Stomach (tissue), 9 donors: ENCODE data around the gene NCOA1. TPM values are rescaled to one million over a fixed set of nuclear protein-coding genes. Genes with fewer than 3 reads are reported as not detected.
"Not testable (repeated sequence)": the region's sequence is repeated elsewhere in the genome, so short reads cannot be mapped to it uniquely, and the experiment has no call there.

Experiments used
- DNase-seq, 2 donors: peaks; one replicate each; pipeline versions ENCODE4 v3.0.0 to v3.0.0-alpha.2; 2013 to 2019
- H3K27ac ChIP-seq, 5 donors: fragments of 200-600 bp in 4 of 5; sonication (generic) in 4 of 5; one replicate each; pipeline ENCODE4 v1.5.1; 2013 to 2019; ENCODE audit warnings: mild to moderate bottlenecking in 1 of 5, moderate library complexity in 1 of 5
- H3K27me3 ChIP-seq, 3 donors: fragments of 200-600 bp; sonication (generic); one replicate each; pipeline ENCODE4 v1.5.1; 2017 to 2019; ENCODE audit warnings: mixed run types in 1 of 3
- H3K36me3 ChIP-seq, 4 donors: fragments of 200-600 bp; sonication (generic); 1 replicate in 3 of 4; 2 replicates in 1 of 4; pipeline ENCODE4 v1.5.1; 2016 to 2019
- H3K4me1 ChIP-seq, 4 donors: fragments of 200-600 bp; sonication (generic); one replicate each; pipeline ENCODE4 v1.5.1; 2016 to 2019
- H3K4me3 ChIP-seq, 4 donors: fragments of 200-600 bp; sonication (generic) in 3 of 4; one replicate each; pipeline ENCODE4 v1.5.1; 2016 to 2019; ENCODE audit warnings: mild to moderate bottlenecking in 1 of 4
- H3K9me3 ChIP-seq, 4 donors: fragments of 200-600 bp; sonication (generic); one replicate each; pipeline ENCODE4 v1.5.1; 2016 to 2019
- EP300 ChIP-seq: sonication (generic); formaldehyde crosslinking; IDR thresholded peaks from one replicate; pipeline ENCODE4 v1.6.1; 2017; ENCODE audit warnings: antibody characterized with exemption
- POLR2A ChIP-seq, 4 donors: fragments of 450-650 bp; IDR thresholded peaks; one replicate each; pipeline ENCODE4 v1.6.1; 2016; ENCODE audit warnings: antibody characterized with exemption in 4 of 4, control low read depth in 2 of 4, mild to moderate bottlenecking in 1 of 4, moderate library complexity in 1 of 4
- POLR2AphosphoS5 ChIP-seq, 3 donors: sonication (generic); formaldehyde crosslinking; IDR thresholded peaks; one replicate each; pipeline ENCODE4 v1.6.1; 2016; ENCODE audit warnings: antibody characterized with exemption in 3 of 3
- WGBS, 5 donors: extraction: QIAGEN DNeasy Blood & Tissue Kit in 3 of 5; methylation state at CpG; one replicate each; pipeline versions ENCODE4 v1.1.5 to v1.1.7; 2013 to 2018; 5-methylcytosine and 5-hydroxymethylcytosine counted together
- intact Hi-C: fragments of 100-400 bp; cut with DNase I; formaldehyde crosslinking; loops from one replicate; pipeline ENCODE4 v1.15.1; 2023; ENCODE audit warnings: low total_unique reads
- polyA plus RNA-seq, 3 donors: library from polyadenylated mRNA; stranded (reverse); fragments of 200-250 nt; gene quantifications; one replicate each; pipeline ENCODE4 v1.2.3, GENCODE V29; 2013
- total RNA-seq, 5 donors: library from RNA; depleted of rRNA; stranded (reverse); fragments of >200 nt; gene quantifications; one replicate each; pipeline versions ENCODE4 v1.1.0 to v1.2.3, GENCODE V29; 2014 to 2016
- TF ChIP-seq, protein P1 (sequence below), 7 experiments: fragments of 450-650 bp in 4 of 7; fragments of 200-600 bp in 3 of 7; sonication (generic) in 3 of 7; IDR thresholded peaks; one replicate each; pipeline ENCODE4 v1.5.1; 2016 to 2019; ENCODE audit warnings: antibody characterized with exemption in 7 of 7, control low read depth in 2 of 7, mild to moderate bottlenecking in 1 of 7
- donor health status: healthy with polysubstance abuse.
- donor health status: Bipolar disorder and iron deficiency.
- donor health status: healthy.

Gene NCOA1
- total and polyA plus RNA-seq, 8 donors = 7.3 to 223 (median 34.8) TPM

DNA sequence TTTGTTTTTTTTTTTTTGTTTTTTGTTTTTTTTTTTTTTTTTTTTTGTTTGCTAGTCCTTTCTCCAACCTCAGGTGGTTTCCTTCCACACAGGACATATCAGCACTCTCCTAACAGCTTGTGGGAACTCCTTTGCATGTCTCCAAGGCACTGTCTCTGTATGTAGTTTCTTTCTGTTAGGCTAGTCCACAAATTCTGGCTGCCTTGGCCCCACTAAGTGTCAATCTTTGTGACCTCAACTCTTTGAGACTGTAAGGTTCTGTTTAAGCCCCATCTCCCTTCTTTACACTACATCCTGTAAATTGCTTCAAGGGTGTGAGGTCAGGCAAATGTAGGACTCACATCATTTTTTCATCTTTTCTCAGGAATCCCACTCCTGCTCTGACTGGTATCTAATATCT is 85.1 kb downstream of the NCOA1 start:
- no peaks in the 10 kb centered on the region for H3K9me3 ChIP-seq
- no peak for DNase-seq
- H3K27ac ChIP-seq = no peak overlapping the region
- H3K4me3 ChIP-seq = no peak overlapping the region
- no peaks in the 10 kb centered on the region for H3K36me3 ChIP-seq
- TF ChIP-seq POLR2AphosphoS5 (IDR thresholded peaks at IDR 0.05) = no peak
- TF ChIP-seq, protein P1, sequence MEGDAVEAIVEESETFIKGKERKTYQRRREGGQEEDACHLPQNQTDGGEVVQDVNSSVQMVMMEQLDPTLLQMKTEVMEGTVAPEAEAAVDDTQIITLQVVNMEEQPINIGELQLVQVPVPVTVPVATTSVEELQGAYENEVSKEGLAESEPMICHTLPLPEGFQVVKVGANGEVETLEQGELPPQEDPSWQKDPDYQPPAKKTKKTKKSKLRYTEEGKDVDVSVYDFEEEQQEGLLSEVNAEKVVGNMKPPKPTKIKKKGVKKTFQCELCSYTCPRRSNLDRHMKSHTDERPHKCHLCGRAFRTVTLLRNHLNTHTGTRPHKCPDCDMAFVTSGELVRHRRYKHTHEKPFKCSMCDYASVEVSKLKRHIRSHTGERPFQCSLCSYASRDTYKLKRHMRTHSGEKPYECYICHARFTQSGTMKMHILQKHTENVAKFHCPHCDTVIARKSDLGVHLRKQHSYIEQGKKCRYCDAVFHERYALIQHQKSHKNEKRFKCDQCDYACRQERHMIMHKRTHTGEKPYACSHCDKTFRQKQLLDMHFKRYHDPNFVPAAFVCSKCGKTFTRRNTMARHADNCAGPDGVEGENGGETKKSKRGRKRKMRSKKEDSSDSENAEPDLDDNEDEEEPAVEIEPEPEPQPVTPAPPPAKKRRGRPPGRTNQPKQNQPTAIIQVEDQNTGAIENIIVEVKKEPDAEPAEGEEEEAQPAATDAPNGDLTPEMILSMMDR (IDR thresholded peaks at IDR 0.05) = no peak
- no peak for TF ChIP-seq POLR2A (IDR thresholded peaks at IDR 0.05)
- TF ChIP-seq EP300 = no peak
- peaks cover 0 to 41% (median 21%) of the 10 kb centered on the region in 4 donors for H3K4me1 ChIP-seq
- intact Hi-C loops = no loop called here
- H3K27me3 ChIP-seq = no peaks in the 10 kb centered on the region

DNA sequence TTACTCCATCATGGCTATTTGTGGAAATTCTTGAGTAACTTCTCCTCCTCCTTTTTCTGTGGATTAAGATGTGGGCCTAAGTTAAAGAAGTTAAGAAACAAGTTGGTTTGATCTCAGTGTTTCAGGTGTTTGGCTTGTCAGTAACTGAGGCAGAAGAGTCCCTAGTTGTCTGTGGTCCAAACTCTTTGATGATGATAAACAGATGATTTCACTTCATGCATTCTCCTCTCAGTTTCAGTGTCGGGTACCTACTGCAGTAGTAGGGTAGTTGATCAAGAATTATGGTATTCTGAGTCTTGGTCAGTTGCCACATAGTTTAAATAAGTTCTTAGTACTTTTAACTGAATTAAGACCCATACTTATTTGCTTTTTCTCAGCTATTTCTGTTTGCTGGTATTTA is 85.6 kb downstream of the NCOA1 start:
- 72 to 90% (median 81%) methylated on average over 1 of the region's 1 CpG for WGBS, 5 donors
- intact Hi-C loops = no loop called here
- no peak overlapping the region for H3K4me3 ChIP-seq
- no peak for DNase-seq
- no peaks in the 10 kb centered on the region for H3K36me3 ChIP-seq
- no peak for TF ChIP-seq POLR2A (IDR thresholded peaks at IDR 0.05)
- H3K27ac ChIP-seq = no peak overlapping the region
- H3K4me1 ChIP-seq = peaks cover 0 to 40% (median 19%) of the 10 kb centered on the region in 4 donors
- no peaks in the 10 kb centered on the region for H3K9me3 ChIP-seq
- H3K27me3 ChIP-seq = no peaks in the 10 kb centered on the region

DNA sequence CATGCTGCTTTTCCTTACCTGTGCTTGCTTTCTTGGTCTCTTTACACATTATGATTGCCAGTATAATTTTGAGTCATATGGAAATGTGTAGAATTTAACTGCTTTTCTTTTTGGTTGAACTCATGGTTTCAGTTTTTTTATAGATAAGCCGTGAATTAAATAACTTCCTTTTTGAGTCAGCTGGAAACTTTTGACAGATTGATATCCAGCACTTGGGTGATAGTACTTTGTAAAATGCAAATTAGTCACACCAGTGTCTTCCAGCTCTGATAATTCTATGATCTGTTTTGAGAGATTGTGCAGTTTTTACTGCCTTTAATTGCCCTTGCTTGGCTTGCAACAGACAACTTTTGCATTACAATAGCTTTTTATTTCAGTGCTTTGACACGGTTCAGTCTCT is 86.4 kb downstream of the NCOA1 start:
- Histone ChIP-seq H3K27ac (no peak overlapping the region), H3K9me3 (no peaks in the 10 kb centered on the region), H3K4me1 (peaks cover 0 to 31% (median 17%) of the 10 kb centered on the region in 4 donors), H3K27me3 (no peaks in the 10 kb centered on the region), H3K36me3 (no peaks in the 10 kb centered on the region), H3K4me3 (no peak overlapping the region)
- no peak for TF ChIP-seq POLR2A (IDR thresholded peaks at IDR 0.05)
- TF ChIP-seq POLR2AphosphoS5 (IDR thresholded peaks at IDR 0.05) = no peak
- no peak for DNase-seq
- intact Hi-C loops = no loop called here
- 22 to 34% (median 27%) methylated on average over 2 of the region's 2 CpGs for WGBS, 5 donors

DNA sequence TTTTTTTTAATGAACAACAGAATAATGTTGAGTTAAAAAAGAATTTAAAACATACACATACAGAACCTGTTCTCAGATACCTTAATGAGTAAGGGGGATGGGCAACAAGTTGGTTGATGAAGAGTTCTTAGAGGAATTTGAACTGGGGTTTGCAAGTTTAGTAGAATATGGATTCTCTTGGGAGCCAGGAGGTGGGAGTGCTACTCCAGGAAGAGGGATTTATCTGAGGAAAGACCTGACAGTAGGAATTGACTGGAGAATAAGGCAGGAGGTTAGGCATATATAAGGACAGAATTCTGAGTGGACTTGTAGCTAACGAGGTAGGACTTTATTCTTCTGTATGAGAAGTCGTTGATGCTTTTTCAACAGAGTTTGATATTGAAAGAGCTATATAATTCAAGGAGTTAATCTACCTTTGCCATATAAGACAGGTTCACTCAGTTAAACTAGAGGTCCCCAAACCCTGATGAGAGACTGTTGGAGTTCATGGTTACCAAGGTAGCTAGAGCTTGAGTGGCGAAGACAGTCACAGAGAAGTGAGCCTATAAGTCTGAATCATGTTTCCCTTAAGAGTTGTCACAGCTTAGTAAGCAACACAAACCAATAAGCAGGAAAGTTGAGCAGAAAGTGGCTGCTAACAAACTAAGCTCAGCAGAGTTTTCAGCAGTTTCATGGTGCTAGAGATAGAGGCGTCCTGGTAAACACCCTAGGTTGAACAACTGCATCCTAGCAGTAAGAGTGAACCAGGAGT is 88.2 kb downstream of the NCOA1 start:
- no peaks in the 10 kb centered on the region for H3K36me3 ChIP-seq
- no peaks in the 10 kb centered on the region for H3K27me3 ChIP-seq
- no peak for DNase-seq
- WGBS, 5 donors = 86 to 95% (median 92%) methylated on average over 4 of the region's 4 CpGs
- no peaks in the 10 kb centered on the region for H3K9me3 ChIP-seq
- intact Hi-C loops = no loop called here
- no peak for TF ChIP-seq POLR2AphosphoS5 (IDR thresholded peaks at IDR 0.05)
- no peak for TF ChIP-seq POLR2A (IDR thresholded peaks at IDR 0.05)
- TF ChIP-seq EP300 = no peak
- TF ChIP-seq, protein P1 (IDR thresholded peaks at IDR 0.05) = no peak
- peaks cover 0 to 28% (median 17%) of the 10 kb centered on the region in 4 donors for H3K4me1 ChIP-seq
- no peak overlapping the region for H3K27ac ChIP-seq
- no peak overlapping the region for H3K4me3 ChIP-seq

DNA sequence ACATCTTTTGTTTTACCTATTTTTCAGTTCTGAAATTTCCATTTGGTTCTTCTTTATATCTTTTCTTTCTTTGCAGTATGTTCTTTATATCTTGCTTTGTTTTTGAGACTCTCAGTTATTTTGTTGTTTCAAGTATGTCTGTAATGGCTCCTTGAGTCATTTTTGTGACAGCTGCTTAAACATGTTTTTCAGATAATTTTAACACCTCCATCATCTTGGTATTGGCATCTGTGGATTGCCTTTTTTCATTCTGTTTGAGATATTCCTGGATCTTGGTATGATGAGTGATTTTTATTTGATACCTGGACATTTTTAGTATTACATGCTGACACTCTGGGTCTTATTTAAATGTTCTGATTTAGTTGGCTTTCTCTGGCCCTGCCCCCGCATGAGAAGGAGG is 89.5 kb downstream of the NCOA1 start:
- 89 to 100% (median 100%) methylated on average over 1 of the region's 1 CpG for WGBS, 5 donors
- Histone ChIP-seq H3K9me3 (no peaks in the 10 kb centered on the region), H3K4me1 (peaks cover 0 to 28% (median 17%) of the 10 kb centered on the region in 4 donors), H3K27me3 (no peaks in the 10 kb centered on the region), H3K4me3 (no peak overlapping the region), H3K36me3 (no peaks in the 10 kb centered on the region), H3K27ac (no peak overlapping the region)
- TF ChIP-seq, protein P1 (IDR thresholded peaks at IDR 0.05) = no peak
- TF ChIP-seq POLR2A (IDR thresholded peaks at IDR 0.05) (no peak), EP300 (no peak), POLR2AphosphoS5 (IDR thresholded peaks at IDR 0.05) (no peak)
- no peak for DNase-seq
- intact Hi-C loops = no loop called here

DNA sequence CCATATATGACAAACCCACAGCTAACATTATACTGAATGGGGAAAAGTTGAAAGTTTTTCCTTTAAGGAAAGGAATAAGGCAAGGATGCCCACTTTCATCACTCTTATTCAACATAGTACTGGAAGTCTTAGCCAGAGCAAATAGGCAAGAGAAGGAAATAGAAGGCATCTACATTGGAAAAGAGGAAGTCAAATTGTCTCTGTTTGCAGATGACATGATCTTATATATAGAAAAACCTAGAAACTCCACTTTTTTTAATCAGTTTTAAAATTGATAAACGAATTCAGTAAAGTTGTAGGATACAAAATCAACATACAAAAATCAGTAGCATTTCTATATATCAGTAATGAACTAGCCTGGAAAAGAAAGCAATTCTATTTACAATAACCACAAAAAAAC is 90.9 kb downstream of the NCOA1 start:
- peaks cover 0 to 19% (median 10%) of the 10 kb centered on the region in 4 donors for H3K4me1 ChIP-seq
- H3K27me3 ChIP-seq, H3K36me3 ChIP-seq, H3K4me3 ChIP-seq, DNase-seq, H3K27ac ChIP-seq, H3K9me3 ChIP-seq, intact Hi-C loops: not testable (repeated sequence)
- WGBS, 5 donors = 83 to 100% (median 95%) methylated on average over 1 of the region's 1 CpG
